B cell (primary cell): ENCODE measurements around the gene CT45A10. TPM values are rescaled to one million over a fixed set of nuclear protein-coding genes. Genes with fewer than 3 reads are reported as not detected.
"Not testable (repeated sequence)": the region's sequence is repeated elsewhere in the genome, so short reads cannot be mapped to it uniquely, and the experiment has no call there.

ENCODE experiments used
- ATAC-seq: fragments of 200-7000 bp; cut with Tn5 transposase; one replicate; pipeline ENCODE4 v1.10.0; 2021; ENCODE audit warnings: low read depth, mild to moderate bottlenecking, moderate number of reproducible peaks, moderate library complexity
- CTCF ChIA-PET: fragments of 350-600 bp; sonication (Branson Sonifier 250); formaldehyde crosslinking; loops from one replicate; lab custom pipeline; 2021; ENCODE audit warnings: antibody characterized with exemption, inconsistent platforms; lab: Charles Lee
- POLR2A ChIA-PET: fragments of 350-600 bp; sonication (Branson Sonifier 250); formaldehyde crosslinking; loops from one replicate; lab custom pipeline; 2021; ENCODE audit warnings: antibody characterized with exemption; lab: Charles Lee
- DNase-seq: peaks from one replicate; pipeline ENCODE4 v3.0.0; 2013
- H2AFZ ChIP-seq: 2 replicates; pipeline ENCODE4 v1.6.1; 2012; ENCODE audit warnings: mild to moderate bottlenecking, low read depth, low read length; ENCODE audit not compliant: insufficient read depth, poor library complexity, severe bottlenecking
- H3K27ac ChIP-seq, 2 donors: 1 replicate in 1 of 2; 2 replicates in 1 of 2; pipeline ENCODE4 v1.5.1; 2012 to 2013; ENCODE audit warnings: low read length in 2 of 2, mild to moderate bottlenecking in 2 of 2, moderate library complexity in 1 of 2
- H3K27me3 ChIP-seq, 4 experiments: fragments of 200-600 bp in 1 of 4; sonication (generic) in 1 of 4; replicated peaks in 1 of 4; 1 replicate in 2 of 4; 2 replicates in 2 of 4; pipeline versions ENCODE4 v1.6.1 to v1.7.0; 2013 to 2016; ENCODE audit warnings: low read length in 3 of 4, mild to moderate bottlenecking in 2 of 4, mixed read lengths in 1 of 4, moderate library complexity in 1 of 4; ENCODE audit not compliant: insufficient read depth in 4 of 4, control insufficient read depth in 3 of 4; ENCODE audit errors: control extremely low read depth in 1 of 4
- H3K36me3 ChIP-seq, 2 experiments: replicated peaks in 1 of 2; 1 replicate in 1 of 2; 2 replicates in 1 of 2; pipeline versions ENCODE4 v1.6.1 to v1.7.1; 2013; ENCODE audit warnings: low read length in 1 of 2; ENCODE audit not compliant: insufficient read depth in 2 of 2, control insufficient read depth in 1 of 2; ENCODE audit errors: control extremely low read depth in 1 of 2, extremely low read depth in 1 of 2
- H3K4me1 ChIP-seq, 2 donors: fragments of 200-600 bp in 1 of 2; sonication (generic) in 1 of 2; 1 replicate in 1 of 2; 2 replicates in 1 of 2; pipeline versions ENCODE4 v1.5.1 to v1.6.1; 2013 to 2017; ENCODE audit warnings: low read length in 2 of 2; ENCODE audit not compliant: control insufficient read depth in 2 of 2, insufficient read depth in 2 of 2
- H3K4me2 ChIP-seq: replicated peaks from 2 replicates; pipeline ENCODE3; 2012; ENCODE audit warnings: mild to moderate bottlenecking, low read depth, low read length; ENCODE audit not compliant: poor library complexity, severe bottlenecking
- H3K4me3 ChIP-seq, 5 experiments: fragments of 200-600 bp in 1 of 5; sonication (generic) in 1 of 5; 1 replicate in 3 of 5; 2 replicates in 2 of 5; pipeline versions ENCODE4 v1.5.1 to v1.7.0; 2011 to 2016; ENCODE audit warnings: low read length in 4 of 5, mild to moderate bottlenecking in 4 of 5, low read depth in 2 of 5, control low read depth in 1 of 5, moderate library complexity in 1 of 5; ENCODE audit not compliant: insufficient read depth in 1 of 5; ENCODE audit errors: control extremely low read depth in 1 of 5, extremely low read depth in 1 of 5
- H3K79me2 ChIP-seq: fragments of 200-600 bp; sonication (generic); one replicate; pipeline ENCODE4 v1.6.0; 2016; ENCODE audit warnings: low read length; ENCODE audit not compliant: control insufficient read depth, insufficient read depth
- H3K9ac ChIP-seq: fragments of 200-600 bp; sonication (generic); 2 replicates; pipeline ENCODE4 v1.6.1; 2017; ENCODE audit warnings: mild to moderate bottlenecking, low read length, moderate library complexity
- H3K9me3 ChIP-seq, 3 donors: one replicate each; pipeline versions ENCODE4 v1.6.1 to v1.7.1; 2013; ENCODE audit warnings: low read length in 2 of 3; ENCODE audit not compliant: control insufficient read depth in 2 of 3, insufficient read depth in 1 of 3; ENCODE audit errors: control extremely low read depth in 1 of 3
- H4K20me1 ChIP-seq: 2 replicates; pipeline ENCODE4 v1.6.0; 2012; ENCODE audit warnings: mild to moderate bottlenecking, low read length; ENCODE audit not compliant: insufficient read depth, control insufficient read depth, poor library complexity, severe bottlenecking
- H3K27ac Mint-ChIP-seq: one replicate; pipeline ENCODE4 v1.8.0; 2021; ENCODE audit warnings: mixed read lengths
- H3K27me3 Mint-ChIP-seq: one replicate; pipeline ENCODE4 v1.8.0; 2021; ENCODE audit warnings: mixed read lengths
- H3K4me1 Mint-ChIP-seq: one replicate; pipeline ENCODE4 v1.8.0; 2021; ENCODE audit warnings: mixed read lengths
- H3K4me3 Mint-ChIP-seq: one replicate; pipeline ENCODE4 v1.8.0; 2021; ENCODE audit warnings: mixed read lengths
- H3K9me3 Mint-ChIP-seq: one replicate; pipeline ENCODE4 v1.8.0; 2022; ENCODE audit warnings: mixed read lengths; ENCODE audit not compliant: insufficient read depth
- CTCF ChIP-seq: fragments of 200-600 bp; IDR thresholded peaks from one replicate; pipeline ENCODE4 v1.8.0; 2022; ENCODE audit warnings: antibody characterized with exemption, mild to moderate bottlenecking
- EZH2 ChIP-seq: IDR thresholded peaks from 2 replicates; pipeline ENCODE4 v1.6.1; 2012; ENCODE audit warnings: borderline replicate concordance, low read depth, mild to moderate bottlenecking, moderate library complexity, low read length; ENCODE audit not compliant: insufficient read depth, poor library complexity, severe bottlenecking
- WGBS: methylation state at CpG from one replicate; pipeline ENCODE4 v1.1.5; 2013; ENCODE audit warnings: missing lambda C conversion rate; ENCODE audit not compliant: insufficient coverage; 5-methylcytosine and 5-hydroxymethylcytosine counted together
- intact Hi-C: fragments of 100-400 bp; cut with micrococcal nuclease; formaldehyde crosslinking; loops from one replicate; pipeline ENCODE4 v1.10.0; 2022
- polyA plus RNA-seq: library from polyadenylated mRNA; depleted of rRNA; stranded (reverse); fragments of >200 nt; gene quantifications from 2 replicates; pipeline ENCODE4 v1.2.3, GENCODE V29; 2012
- total RNA-seq, 2 donors: library from RNA; stranded (reverse); fragments of 120-200 nt in 1 of 2; gene quantifications; 1 replicate in 1 of 2; 2 replicates in 1 of 2; pipeline versions ENCODE4 v1.2.3 to v1.2.4, GENCODE V29; 2013 to 2022

CT45A10 gene
- total and polyA plus RNA-seq, 2 donors (not counting 1 experiment from before 2014, with no cell fraction given) = not detected

GRCh38 chrX:135923353-135923752 is 30.1 kb upstream of the CT45A10 start:
- Histone ChIP-seq H3K79me2 (no peaks in the 10 kb centered on the region), H3K36me3 (no peaks in the 10 kb centered on the region), H3K4me1 (no peaks in the 10 kb centered on the region), H3K27ac (no peak overlapping the region), H4K20me1 (no peaks in the 10 kb centered on the region), H3K4me3 (no peak overlapping the region), H3K9me3 (no peaks in the 10 kb centered on the region), H3K4me2 (no peak overlapping the region), H3K27me3 (no peaks in the 10 kb centered on the region), H3K9ac (no peak overlapping the region), H2AFZ (no peak overlapping the region)
- Mint-ChIP-seq H3K9me3 (no peaks in the 10 kb centered on the region), H3K4me3 (no peak overlapping the region), H3K27me3 (no peaks in the 10 kb centered on the region), H3K4me1 (no peaks in the 10 kb centered on the region), H3K27ac (no peak overlapping the region)
- no peak for DNase-seq
- intact Hi-C loops = no loop called here
- no peak for TF ChIP-seq EZH2
- no peak for TF ChIP-seq CTCF
- no peak for ATAC-seq
- ChIA-PET POLR2A (no interaction called here), CTCF (interaction anchor here (1.4 kb wide), 1 partner anchor 9 kb away, joined by 7 read pairs; no protein-coding TSS in a partner anchor)
- WGBS = 67% methylated on average over 1 of the region's 5 CpGs

- POLR2A ChIA-PET, H3K4me1 ChIP-seq, H3K36me3 ChIP-seq, H3K9ac ChIP-seq, ATAC-seq, H3K9me3 Mint-ChIP-seq, H3K27me3 Mint-ChIP-seq, H4K20me1 ChIP-seq, DNase-seq, H3K27ac ChIP-seq, H2AFZ ChIP-seq, H3K27me3 ChIP-seq, H3K4me1 Mint-ChIP-seq, H3K4me2 ChIP-seq, intact Hi-C loops, H3K9me3 ChIP-seq, H3K27ac Mint-ChIP-seq, H3K4me3 ChIP-seq, H3K4me3 Mint-ChIP-seq, H3K79me2 ChIP-seq: not testable (repeated sequence)
- CTCF ChIA-PET = interaction anchor here (3.0 kb wide), 1 partner anchor 11 kb away, joined by 8 read pairs; no protein-coding TSS in a partner anchor
- WGBS = no CpG with 5 or more reads among the region's 1 CpG
Observed at GRCh38 chrX:135920516-135920915, 27.3 kb upstream of the CT45A10 start.
